Pancreas (tissue), 10 donors: ENCODE measurements around the gene SLC38A11. TPM values are rescaled to one million over a fixed set of nuclear protein-coding genes. Genes with fewer than 3 reads are reported as not detected.

Experiments used
- ATAC-seq, 4 donors: fragments of 200-7000 bp; cut with Tn5 transposase; one replicate each; pipeline versions ENCODE4 v1.8.0 to v1.9.1; 2020; ENCODE audit warnings: mild to moderate bottlenecking in 4 of 4, moderate library complexity in 4 of 4
- DNase-seq, 6 donors: peaks; one replicate each; pipeline ENCODE4 v3.0.0-alpha.2; 2020
- FAIRE-seq: peaks from 2 replicates; lab custom pipeline; 2012; peaks lifted over from hg19 to GRCh38; lab: Jason Lieb, UNC
- H3K27ac ChIP-seq, 4 donors: fragments of 200-600 bp; sonication (generic); 1 replicate in 3 of 4; 2 replicates in 1 of 4; pipeline versions ENCODE4 v1.5.0 to v1.8.0; 2020
- H3K27me3 ChIP-seq, 4 donors: fragments of 200-600 bp; one replicate each; pipeline ENCODE4 v1.8.0; 2021
- H3K36me3 ChIP-seq, 3 donors: fragments of 200-600 bp; sonication (generic) in 1 of 3; one replicate each; pipeline versions ENCODE4 v1.5.0 to v1.8.0; 2020 to 2021
- H3K4me1 ChIP-seq, 3 donors: fragments of 200-600 bp; one replicate each; pipeline ENCODE4 v1.8.0; 2021
- H3K4me3 ChIP-seq, 4 donors: fragments of 200-600 bp; sonication (generic) in 2 of 4; one replicate each; pipeline versions ENCODE4 v1.5.0 to v1.8.0; 2020 to 2021
- H3K9me3 ChIP-seq, 4 donors: fragments of 200-600 bp; one replicate each; pipeline ENCODE4 v1.8.0; 2021
- CTCF ChIP-seq, 4 donors: fragments of 200-600 bp; sonication (generic) in 3 of 4; IDR thresholded peaks; one replicate each; pipeline versions ENCODE4 v1.5.0 to v1.8.0; 2021; ENCODE audit warnings: antibody characterized with exemption in 4 of 4
- WGBS, 2 donors: extraction: QIAGEN DNeasy Blood & Tissue Kit; methylation state at CpG; one replicate each; pipeline ENCODE4 v1.1.7; 2013; 5-methylcytosine and 5-hydroxymethylcytosine counted together
- intact Hi-C, 3 donors: fragments of 100-400 bp; cut with DNase I; formaldehyde crosslinking; loops; one replicate each; pipeline versions ENCODE4 v1.11.1 to v1.14.2; 2022
- polyA plus RNA-seq, 2 donors: library from polyadenylated mRNA; stranded (reverse); fragments of 200-250 nt; gene quantifications; one replicate each; pipeline ENCODE4 v1.2.3, GENCODE V29; 2013
- total RNA-seq, 6 donors: library from RNA; stranded (reverse); fragmentation: NEBNext Ultra II Directional in 4 of 6; extraction: Animal tissue kit (Norgen Biotek cat#: 25700) in 4 of 6; gene quantifications; one replicate each; pipeline versions ENCODE4 v1.2.1 to v1.2.4, GENCODE V29; 2021 to 2023
- donor health status: healthy with polysubstance abuse.
- donor health status: DM: no; HTN: no; CAD: no; lungs with moderate emphysema.
- donor health status: DM: no; HTN: no; CAD: no.
- donor health status: control.
- donor health status: control.
- donor health status: Bipolar disorder and iron deficiency.
- donor health status: DM: yes; HTN: yes; CAD: no.
- donor health status: DM: no; HTN: no; CAD: no.
- donor health status: DM: no; HTN: no; CAD: no.
- donor health status: DM: yes; HTN: yes; CAD: no.

SLC38A11 gene
- total and polyA plus RNA-seq, 8 donors: 0.55 to 5.7 (median 2.3) TPM

GRCh38 chr2:164974221-164974620, 18.9 kb upstream of the SLC38A11 start:
- no peaks in the 10 kb centered on the region for H3K27me3 ChIP-seq
- WGBS, 2 donors: 71 to 79% methylated on average over 1 of the region's 1 CpG
- no peak for ATAC-seq
- no peak for DNase-seq
- intact Hi-C loops: no loop called here
- H3K4me3 ChIP-seq: no peak overlapping the region
- H3K4me1 ChIP-seq: no peaks in the 10 kb centered on the region
- no peak overlapping the region for H3K27ac ChIP-seq
- TF ChIP-seq CTCF (IDR thresholded peaks at IDR 0.05): no peak
- FAIRE-seq: no peak
- no peaks in the 10 kb centered on the region for H3K36me3 ChIP-seq
- no peaks in the 10 kb centered on the region for H3K9me3 ChIP-seq

- Histone ChIP-seq H3K36me3 (no peaks in the 10 kb centered on the region), H3K4me3 (no peak overlapping the region), H3K9me3 (no peaks in the 10 kb centered on the region), H3K27ac (no peak overlapping the region), H3K27me3 (no peaks in the 10 kb centered on the region), H3K4me1 (no peaks in the 10 kb centered on the region)
- no peak for TF ChIP-seq CTCF (IDR thresholded peaks at IDR 0.05)
- intact Hi-C loops: no loop called here
- ATAC-seq (no peak), DNase-seq (no peak), FAIRE-seq (no peak)
- 91% methylated on average over 4 of the region's 4 CpGs for WGBS, 2 donors
Measured at GRCh38 chr2:164972216-164972615, 16.9 kb upstream of the SLC38A11 start.

GRCh38 chr2:164969909-164970690, 14.8 kb upstream of the SLC38A11 start:
- DNase-seq (no peak), ATAC-seq (no peak)
- intact Hi-C loops: no loop called here

GRCh38 chr2:164967781-164968228, 12.5 kb upstream of the SLC38A11 start:
- FAIRE-seq (no peak), ATAC-seq (peak in 3 of 4 donors; percentile 66 to 73 (median 73)), DNase-seq (no peak)
- no peak for TF ChIP-seq CTCF (IDR thresholded peaks at IDR 0.05)
- H3K27me3 ChIP-seq: no peaks in the 10 kb centered on the region
- intact Hi-C loops: no loop called here
- no peaks in the 10 kb centered on the region for H3K36me3 ChIP-seq
- WGBS, 2 donors: 83 to 86% methylated on average over 2 of the region's 2 CpGs
- no peak overlapping the region for H3K4me3 ChIP-seq
- no peaks in the 10 kb centered on the region for H3K9me3 ChIP-seq
- no peak overlapping the region for H3K27ac ChIP-seq
- no peaks in the 10 kb centered on the region for H3K4me1 ChIP-seq

More at GRCh38 chr2:164969909-164970690, 14.8 kb upstream of the SLC38A11 start:
- no peak for FAIRE-seq
- H3K4me1 ChIP-seq: no peaks in the 10 kb centered on the region
- H3K27me3 ChIP-seq: no peaks in the 10 kb centered on the region
- H3K4me3 ChIP-seq: no peak overlapping the region
- no peaks in the 10 kb centered on the region for H3K9me3 ChIP-seq
- WGBS, 2 donors: 65 to 70% methylated on average over 2 of the region's 2 CpGs
- TF ChIP-seq CTCF (IDR thresholded peaks at IDR 0.05): no peak
- no peaks in the 10 kb centered on the region for H3K36me3 ChIP-seq
- no peak overlapping the region for H3K27ac ChIP-seq

GRCh38 chr2:164967361-164967760, 12.0 kb upstream of the SLC38A11 start:
- H3K27me3 ChIP-seq: no peaks in the 10 kb centered on the region
- FAIRE-seq (no peak), ATAC-seq (no peak), DNase-seq (no peak)
- no peak for TF ChIP-seq CTCF (IDR thresholded peaks at IDR 0.05)
- no peaks in the 10 kb centered on the region for H3K9me3 ChIP-seq
- H3K36me3 ChIP-seq: no peaks in the 10 kb centered on the region
- H3K4me3 ChIP-seq: no peak overlapping the region
- no peaks in the 10 kb centered on the region for H3K4me1 ChIP-seq
- H3K27ac ChIP-seq: peak overlapping the region in 1 of 4 donors; percentile 1
- intact Hi-C loops: no loop called here
- 81 to 89% methylated on average over 2 of the region's 2 CpGs for WGBS, 2 donors
